Neural crest cell (in vitro differentiated cells): ENCODE results near the gene ZFYVE16. TPM values are rescaled to one million over a fixed set of nuclear protein-coding genes. Genes with fewer than 3 reads are reported as not detected.
"Not testable (repeated sequence)": the region's sequence is repeated elsewhere in the genome, so short reads cannot be mapped to it uniquely, and the experiment has no call there.

ENCODE experiments used
- DNase-seq: peaks from one replicate; pipeline ENCODE4 v3.0.0; 2021; ENCODE audit warnings: low read depth, mixed read lengths, low spot score
- H3K27ac Mint-ChIP-seq: one replicate; pipeline ENCODE4 v1.8.0; 2021; ENCODE audit warnings: mild to moderate bottlenecking, mixed read lengths; ENCODE audit not compliant: unreplicated experiment
- H3K27me3 Mint-ChIP-seq: 2 replicates; pipeline ENCODE4 v1.8.0; 2021; ENCODE audit warnings: low read depth, mild to moderate bottlenecking, mixed read lengths
- H3K36me3 Mint-ChIP-seq: 2 replicates; pipeline ENCODE4 v1.8.0; 2021; ENCODE audit warnings: low read depth, mild to moderate bottlenecking, mixed read lengths
- H3K4me1 Mint-ChIP-seq: 2 replicates; pipeline ENCODE4 v1.8.0; 2021; ENCODE audit warnings: mixed read lengths
- H3K4me3 Mint-ChIP-seq: one replicate; pipeline ENCODE4 v1.8.0; 2021; ENCODE audit warnings: mild to moderate bottlenecking, mixed read lengths
- H3K9me3 Mint-ChIP-seq: 2 replicates; pipeline ENCODE4 v1.8.0; 2021; ENCODE audit warnings: mixed read lengths
- total RNA-seq: library from RNA; stranded (reverse); gene quantifications from 2 replicates; pipeline ENCODE4 v1.2.1, GENCODE V29; 2021
- TF ChIP-seq, protein P1 (sequence below): fragments of 200-600 bp; sonication (generic); conservative IDR thresholded peaks from 2 replicates; pipeline ENCODE4 v1.5.0; 2021; ENCODE audit warnings: antibody characterized with exemption, mild to moderate bottlenecking

Gene ZFYVE16
- total RNA-seq, 1 donor from 2014 or later = 71.4 TPM

GRCh38 chr5:80483636-80484232 lies 75.9 kb downstream of the ZFYVE16 start:
- Mint-ChIP-seq H3K27me3 (peaks cover 5% of the 10 kb centered on the region), H3K27ac (no peak overlapping the region), H3K36me3 (peaks cover 33% of the 10 kb centered on the region), H3K4me3 (peak overlapping the region; percentile 57), H3K4me1 (peaks cover 23% of the 10 kb centered on the region), H3K9me3 (peaks cover 15% of the 10 kb centered on the region)
- TF ChIP-seq, protein P1, sequence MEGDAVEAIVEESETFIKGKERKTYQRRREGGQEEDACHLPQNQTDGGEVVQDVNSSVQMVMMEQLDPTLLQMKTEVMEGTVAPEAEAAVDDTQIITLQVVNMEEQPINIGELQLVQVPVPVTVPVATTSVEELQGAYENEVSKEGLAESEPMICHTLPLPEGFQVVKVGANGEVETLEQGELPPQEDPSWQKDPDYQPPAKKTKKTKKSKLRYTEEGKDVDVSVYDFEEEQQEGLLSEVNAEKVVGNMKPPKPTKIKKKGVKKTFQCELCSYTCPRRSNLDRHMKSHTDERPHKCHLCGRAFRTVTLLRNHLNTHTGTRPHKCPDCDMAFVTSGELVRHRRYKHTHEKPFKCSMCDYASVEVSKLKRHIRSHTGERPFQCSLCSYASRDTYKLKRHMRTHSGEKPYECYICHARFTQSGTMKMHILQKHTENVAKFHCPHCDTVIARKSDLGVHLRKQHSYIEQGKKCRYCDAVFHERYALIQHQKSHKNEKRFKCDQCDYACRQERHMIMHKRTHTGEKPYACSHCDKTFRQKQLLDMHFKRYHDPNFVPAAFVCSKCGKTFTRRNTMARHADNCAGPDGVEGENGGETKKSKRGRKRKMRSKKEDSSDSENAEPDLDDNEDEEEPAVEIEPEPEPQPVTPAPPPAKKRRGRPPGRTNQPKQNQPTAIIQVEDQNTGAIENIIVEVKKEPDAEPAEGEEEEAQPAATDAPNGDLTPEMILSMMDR = no peak
- no peak for DNase-seq

DNA sequence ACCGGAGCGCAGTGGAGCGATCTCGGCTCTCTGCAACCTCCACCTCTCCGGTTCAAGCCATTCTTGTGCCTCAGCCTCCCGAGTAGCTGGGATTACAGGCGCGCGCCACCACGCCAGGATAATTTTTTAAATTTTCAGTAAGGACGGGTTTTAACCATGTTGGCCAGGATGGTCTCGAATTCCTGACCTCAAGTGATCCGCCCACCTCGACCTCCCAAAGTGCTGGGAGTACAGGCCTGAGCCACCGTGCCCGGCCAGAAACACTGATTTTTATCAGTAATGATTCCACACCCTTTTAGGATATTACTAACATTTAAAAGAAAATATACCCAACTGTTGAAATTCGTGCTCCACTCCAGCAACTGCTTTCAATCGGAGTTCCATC lies 79.6 kb downstream of the ZFYVE16 start:
- H3K36me3 Mint-ChIP-seq = peaks cover 16% of the 10 kb centered on the region
- H3K4me3 Mint-ChIP-seq = peak overlapping the region; percentile 92
- peaks cover 7% of the 10 kb centered on the region for H3K9me3 Mint-ChIP-seq
- peaks cover 21% of the 10 kb centered on the region for H3K4me1 Mint-ChIP-seq
- TF ChIP-seq, protein P1 = no peak
- no peak overlapping the region for H3K27ac Mint-ChIP-seq
- DNase-seq = no peak
- H3K27me3 Mint-ChIP-seq = peaks cover 5% of the 10 kb centered on the region

GRCh38 chr5:80487829-80488721 lies 80.2 kb downstream of the ZFYVE16 start, which contains the start of gene FAM151B:
Gene FAM151B, plus strand, starts transcription at chr5:80488100. Its CDS starts 24 bp downstream, at chr5:80488124.
- H3K9me3 Mint-ChIP-seq = peaks cover 4% of the 10 kb centered on the region
- H3K4me3 Mint-ChIP-seq = peak within 1 kb of the TSS; percentile 92
- DNase-seq = peak; percentile 66
- H3K27ac Mint-ChIP-seq = no peak within 1 kb of the TSS
- H3K4me1 Mint-ChIP-seq = peaks cover 21% of the 10 kb centered on the region
- H3K36me3 Mint-ChIP-seq = peaks cover 11% of the 10 kb centered on the region
- peaks cover 5% of the 10 kb centered on the region for H3K27me3 Mint-ChIP-seq
- TF ChIP-seq, protein P1 = no peak

- Mint-ChIP-seq H3K36me3 (no peaks in the 10 kb centered on the region), H3K27ac (no peak overlapping the region), H3K27me3 (peaks cover 5% of the 10 kb centered on the region), H3K4me1 (peaks cover 25% of the 10 kb centered on the region), H3K4me3 (no peak overlapping the region), H3K9me3 (no peaks in the 10 kb centered on the region)
- TF ChIP-seq, protein P1 = no peak
- DNase-seq = no peak
Measured at GRCh38 chr5:80491296-80491695, 83.4 kb downstream of the ZFYVE16 start.

- H3K4me1 Mint-ChIP-seq = peaks cover 15% of the 10 kb centered on the region
- H3K27me3 Mint-ChIP-seq = no peaks in the 10 kb centered on the region
- no peak overlapping the region for H3K27ac Mint-ChIP-seq
- H3K36me3 Mint-ChIP-seq = no peaks in the 10 kb centered on the region
- DNase-seq = no peak
- no peaks in the 10 kb centered on the region for H3K9me3 Mint-ChIP-seq
- H3K4me3 Mint-ChIP-seq = no peak overlapping the region
- TF ChIP-seq, protein P1 = no peak
Measured at GRCh38 chr5:80492741-80493140, 84.9 kb downstream of the ZFYVE16 start.

- H3K9me3 Mint-ChIP-seq, H3K27ac Mint-ChIP-seq, H3K4me3 Mint-ChIP-seq, H3K27me3 Mint-ChIP-seq, H3K36me3 Mint-ChIP-seq, DNase-seq: not testable (repeated sequence)
- peaks cover 12% of the 10 kb centered on the region for H3K4me1 Mint-ChIP-seq
Measured at GRCh38 chr5:80493443-80493842, 85.6 kb downstream of the ZFYVE16 start.
